ENCODE measurements around the gene GAB2.

DNA sequence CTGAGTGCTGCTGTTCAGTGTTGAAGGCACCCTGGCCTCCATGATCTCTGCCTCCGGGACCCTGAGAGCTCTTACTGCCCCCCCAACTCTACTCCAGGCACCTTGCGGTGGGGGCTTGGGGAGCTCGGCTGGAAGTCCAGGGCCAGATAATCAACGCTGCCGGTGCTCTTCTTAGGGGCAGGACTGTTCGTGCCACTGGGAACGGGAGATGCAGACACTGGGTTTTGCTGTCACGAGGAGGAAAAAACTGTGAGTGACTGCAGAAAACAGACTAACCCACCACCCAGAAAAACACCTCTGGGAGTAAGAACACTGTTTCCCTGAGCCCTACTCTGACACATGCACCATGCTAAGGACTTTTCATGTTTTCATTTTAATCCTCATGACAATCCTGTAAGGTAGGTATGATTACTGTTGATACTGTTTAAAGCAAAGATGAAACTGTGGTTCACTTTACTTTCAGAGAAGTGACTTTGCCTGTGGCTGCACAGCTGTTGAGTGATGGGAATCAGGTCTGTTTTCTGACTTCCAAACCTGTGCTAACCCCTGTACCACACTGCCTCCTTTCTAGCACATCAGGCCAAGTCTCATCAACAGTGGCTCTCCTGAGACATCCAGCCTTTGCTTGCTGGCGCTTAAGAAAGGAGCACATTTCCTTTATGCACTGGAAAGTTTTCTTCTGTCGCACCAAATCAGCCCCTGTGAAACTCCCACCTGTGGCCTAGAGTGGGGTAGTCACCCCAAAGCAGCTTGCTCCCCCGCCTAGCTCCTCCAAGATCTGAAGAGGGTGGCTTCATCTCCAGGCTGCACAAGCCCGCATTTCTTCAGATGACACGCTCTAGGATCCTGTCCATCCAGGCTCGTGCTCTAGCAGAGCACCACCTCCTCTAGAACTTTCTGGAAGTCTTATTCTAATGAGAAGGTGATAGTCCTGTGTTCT, 197.1 kb downstream of the GAB2 start:
- TF ChIP-seq, protein P1, sequence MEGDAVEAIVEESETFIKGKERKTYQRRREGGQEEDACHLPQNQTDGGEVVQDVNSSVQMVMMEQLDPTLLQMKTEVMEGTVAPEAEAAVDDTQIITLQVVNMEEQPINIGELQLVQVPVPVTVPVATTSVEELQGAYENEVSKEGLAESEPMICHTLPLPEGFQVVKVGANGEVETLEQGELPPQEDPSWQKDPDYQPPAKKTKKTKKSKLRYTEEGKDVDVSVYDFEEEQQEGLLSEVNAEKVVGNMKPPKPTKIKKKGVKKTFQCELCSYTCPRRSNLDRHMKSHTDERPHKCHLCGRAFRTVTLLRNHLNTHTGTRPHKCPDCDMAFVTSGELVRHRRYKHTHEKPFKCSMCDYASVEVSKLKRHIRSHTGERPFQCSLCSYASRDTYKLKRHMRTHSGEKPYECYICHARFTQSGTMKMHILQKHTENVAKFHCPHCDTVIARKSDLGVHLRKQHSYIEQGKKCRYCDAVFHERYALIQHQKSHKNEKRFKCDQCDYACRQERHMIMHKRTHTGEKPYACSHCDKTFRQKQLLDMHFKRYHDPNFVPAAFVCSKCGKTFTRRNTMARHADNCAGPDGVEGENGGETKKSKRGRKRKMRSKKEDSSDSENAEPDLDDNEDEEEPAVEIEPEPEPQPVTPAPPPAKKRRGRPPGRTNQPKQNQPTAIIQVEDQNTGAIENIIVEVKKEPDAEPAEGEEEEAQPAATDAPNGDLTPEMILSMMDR (IDR thresholded peaks at IDR 0.05): no peak
- TF ChIP-seq POLR2A (IDR thresholded peaks at IDR 0.05): no peak

All from thyroid gland (tissue), 4 donors.